ENCODE measurements around the gene RFX2.

RFX2 gene

DNA sequence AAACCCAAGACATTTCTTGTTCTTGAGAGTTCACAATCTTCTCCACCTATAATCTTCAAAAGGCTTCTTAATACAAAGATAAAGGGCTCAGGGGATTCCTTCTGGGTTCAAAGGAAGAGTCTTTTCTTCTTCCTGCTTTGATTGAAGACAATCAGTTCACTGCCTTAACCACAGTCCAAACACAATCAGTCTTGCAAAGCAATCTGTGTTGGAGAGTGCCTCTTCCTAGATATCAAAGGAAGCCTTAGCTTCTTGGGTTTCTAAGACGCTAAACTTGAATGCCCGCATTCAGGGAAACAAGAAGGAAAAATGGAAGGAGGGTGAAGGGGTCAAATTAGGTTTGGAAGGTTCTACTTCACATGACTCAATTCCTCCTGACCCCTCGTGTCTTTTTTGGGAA is 159.6 kb downstream of the RFX2 start:
- DNase-seq = no peak

DNA sequence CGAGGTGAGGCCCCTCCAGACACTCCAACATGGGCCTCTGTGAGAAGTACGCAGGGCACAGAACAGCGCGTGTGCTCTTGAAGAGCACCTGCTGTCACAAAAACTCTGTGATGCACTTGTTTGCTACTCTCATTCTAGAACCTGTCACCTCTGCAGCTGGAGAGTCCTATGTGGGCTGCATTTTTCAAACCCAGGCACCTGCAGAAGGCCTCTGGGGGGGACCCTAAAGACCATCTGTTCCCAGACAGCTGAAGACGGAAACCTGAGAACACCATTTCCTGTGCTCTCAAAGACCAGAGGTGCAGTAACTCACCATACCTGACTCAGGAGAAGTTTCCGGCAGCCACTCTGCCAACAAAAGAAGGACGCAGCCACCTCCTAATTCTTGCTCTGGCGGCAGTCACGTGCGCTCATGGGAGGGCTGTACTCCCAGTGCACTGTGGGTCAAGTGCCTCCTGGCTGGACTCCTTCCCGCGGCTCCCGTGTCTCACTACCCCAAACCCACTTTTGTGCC is 160.5 kb downstream of the RFX2 start:
- peak; percentile 78 for DNase-seq

DNA sequence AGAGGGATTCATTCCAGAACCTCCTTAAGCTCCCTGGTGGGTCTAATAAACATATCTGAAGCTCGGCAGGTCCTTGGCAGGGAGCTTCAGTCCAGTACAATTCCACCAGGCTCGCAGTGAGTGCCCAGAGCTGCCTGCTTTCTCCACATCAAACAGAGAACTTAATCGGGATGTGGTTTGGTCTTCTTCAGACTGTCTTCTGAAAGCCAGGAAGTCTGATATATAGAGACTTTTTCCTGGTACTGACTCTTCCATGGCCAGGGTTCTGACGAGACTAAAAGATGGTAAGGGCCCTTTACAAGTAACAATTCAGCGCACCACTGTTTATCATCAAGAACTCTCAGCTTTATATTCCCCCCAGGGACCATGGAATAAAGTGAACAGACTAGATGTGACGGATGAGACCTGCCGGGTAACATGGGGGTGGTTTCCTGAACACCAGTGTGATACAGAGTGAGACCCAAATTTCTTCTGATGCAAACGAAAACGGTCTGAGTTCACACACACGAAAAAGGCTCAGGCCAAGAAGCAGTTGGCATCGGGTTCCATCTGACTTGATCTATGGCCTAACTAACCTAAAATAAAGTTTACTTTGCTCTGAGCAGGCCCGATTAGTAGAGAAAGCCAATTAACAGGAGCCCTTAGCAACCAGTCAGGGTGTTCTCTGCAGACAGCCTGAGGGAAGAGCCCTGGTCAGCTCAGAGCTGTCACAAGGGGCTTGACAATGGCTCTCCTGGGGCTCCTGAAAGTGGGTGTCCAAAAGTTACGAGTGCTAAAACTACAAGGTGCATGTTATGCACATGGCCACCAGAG is 161.3 kb downstream of the RFX2 start:
- DNase-seq = no peak

DNA sequence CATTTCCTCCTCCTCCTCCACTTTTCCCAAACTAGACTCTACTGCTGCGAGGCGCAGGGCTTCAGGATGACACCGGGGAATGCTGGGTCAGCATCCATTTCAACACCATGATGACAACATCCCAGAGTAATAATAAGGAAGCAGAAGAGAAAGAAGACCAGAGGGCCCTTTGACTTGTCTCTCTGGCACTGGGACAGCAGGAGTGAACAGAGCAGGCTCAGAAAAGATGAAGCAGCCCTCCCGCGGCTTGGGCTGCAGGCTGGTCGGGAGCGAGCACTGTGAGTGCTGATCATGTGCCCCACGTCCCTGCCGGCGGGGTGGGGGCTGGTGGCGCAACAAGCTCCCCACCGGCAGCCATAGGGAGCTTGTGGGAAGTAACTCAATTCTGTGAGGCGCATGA is 162.9 kb downstream of the RFX2 start:
- no peak for DNase-seq

DNA sequence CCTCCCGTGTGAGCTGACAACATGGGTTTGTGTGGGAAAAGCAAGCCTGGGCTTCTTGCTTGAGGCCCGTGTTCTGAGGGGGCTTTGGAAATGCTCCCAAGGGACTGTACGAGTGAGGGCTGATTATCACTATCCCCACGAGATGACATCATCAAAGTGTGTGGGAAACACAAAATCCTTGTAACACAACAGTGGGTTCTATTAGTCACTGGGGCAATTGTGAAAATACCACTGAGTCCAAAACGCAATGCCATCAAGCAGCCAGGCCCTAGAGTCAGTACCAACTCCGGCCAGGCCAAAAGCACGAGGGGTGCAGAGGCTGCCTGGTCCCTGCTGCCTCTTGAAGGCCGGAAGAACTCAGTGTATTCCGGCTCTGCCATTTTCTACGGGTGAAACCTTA is 166.7 kb downstream of the RFX2 start:
- no peak for DNase-seq

Data from NCI-H1105 treated with DMSO at 0.1 percent for 48 hours (cell line).